Muscle of back (tissue), 11 donors: Measurements from ENCODE around the gene PRDM11. TPM values are rescaled to one million over a fixed set of nuclear protein-coding genes. Genes with fewer than 3 reads are reported as not detected.
A peak's percentile ranks its signal among the peaks of the same experiment; 100 is the strongest.

Experiments used
- DNase-seq, 3 donors: peaks; one replicate each; pipeline versions ENCODE4 v3.0.0 to v3.0.0-alpha.2; 2013
- polyA plus RNA-seq, 10 donors: library from polyadenylated mRNA; unstranded; fragments of 120-200 nt; gene quantifications; one replicate each; pipeline ENCODE4 v1.2.1, GENCODE V29; 2013; ENCODE audit not compliant: insufficient read length in 10 of 10

Gene PRDM11
- polyA plus RNA-seq, 10 donors: 17.4 to 23.8 (median 22.4) TPM

DNA sequence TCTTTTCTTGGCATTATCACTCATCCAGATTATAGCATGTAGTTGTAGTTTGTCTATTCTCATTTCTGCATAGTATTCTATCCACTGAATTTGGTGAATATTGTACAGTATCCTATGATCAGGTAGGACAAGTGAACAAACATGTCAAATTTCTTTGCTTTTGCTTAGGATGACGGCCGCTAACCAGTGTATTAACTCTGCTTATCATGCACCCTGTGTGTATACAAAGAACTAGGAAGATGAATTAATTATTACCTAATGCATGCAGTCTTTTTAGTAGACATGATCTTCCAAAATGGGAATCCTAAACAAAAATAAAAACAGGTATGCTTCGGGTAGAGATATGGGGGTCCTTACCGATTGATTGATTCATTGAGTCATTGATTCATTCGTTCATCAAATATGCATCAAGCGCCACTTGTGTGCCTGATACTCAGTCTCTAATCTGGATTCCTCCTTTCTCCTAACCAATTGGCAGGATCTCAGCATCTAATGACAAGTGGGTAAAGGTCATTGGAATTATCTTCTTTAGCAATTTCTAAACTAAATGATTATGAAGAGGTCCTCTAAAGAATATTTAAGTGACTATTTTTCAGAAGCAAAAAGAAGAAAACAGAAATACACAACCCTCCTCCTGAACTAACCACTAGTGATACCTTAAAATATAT is 27.9 kb downstream of the PRDM11 start:
- no peak for DNase-seq

DNA sequence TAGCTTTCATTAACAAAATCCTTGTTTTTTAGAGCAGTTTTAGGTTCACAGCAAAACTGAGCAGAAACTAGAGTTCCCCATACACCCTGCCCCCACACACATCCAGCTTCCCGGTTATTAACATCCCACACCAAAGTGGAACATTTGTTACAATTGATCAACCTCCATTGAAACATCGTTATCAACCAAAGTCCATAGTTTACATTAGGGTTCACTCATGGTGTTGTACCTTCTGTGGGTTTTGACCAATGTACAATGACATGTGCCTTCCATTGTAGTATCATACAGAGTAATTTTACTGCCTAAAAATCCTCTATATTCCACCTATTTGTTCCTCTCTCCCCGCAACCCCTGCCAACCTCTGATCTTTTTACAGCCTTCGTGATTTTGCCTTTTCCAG is 28.5 kb downstream of the PRDM11 start:
- no peak for DNase-seq

DNA sequence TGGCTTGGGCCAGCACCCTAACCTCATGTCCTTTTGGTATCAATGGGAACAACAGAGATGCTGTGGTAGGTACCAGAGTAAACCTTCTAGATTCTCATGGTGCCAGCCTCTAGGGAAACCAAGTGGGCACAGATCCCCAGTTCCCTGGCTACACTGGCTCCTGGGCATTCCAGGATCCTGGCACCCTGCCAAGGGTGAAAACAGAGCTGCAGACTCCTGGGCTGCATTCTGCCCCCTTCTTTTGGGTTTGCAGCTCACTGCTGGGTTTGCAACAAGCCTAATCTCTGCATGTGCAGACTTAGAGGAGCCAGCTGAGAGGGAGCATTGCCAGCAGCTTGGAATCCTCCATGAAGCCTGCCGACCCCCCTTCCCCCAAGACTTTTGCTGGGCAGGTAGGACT is 30.6 kb downstream of the PRDM11 start:
- no peak for DNase-seq

DNA sequence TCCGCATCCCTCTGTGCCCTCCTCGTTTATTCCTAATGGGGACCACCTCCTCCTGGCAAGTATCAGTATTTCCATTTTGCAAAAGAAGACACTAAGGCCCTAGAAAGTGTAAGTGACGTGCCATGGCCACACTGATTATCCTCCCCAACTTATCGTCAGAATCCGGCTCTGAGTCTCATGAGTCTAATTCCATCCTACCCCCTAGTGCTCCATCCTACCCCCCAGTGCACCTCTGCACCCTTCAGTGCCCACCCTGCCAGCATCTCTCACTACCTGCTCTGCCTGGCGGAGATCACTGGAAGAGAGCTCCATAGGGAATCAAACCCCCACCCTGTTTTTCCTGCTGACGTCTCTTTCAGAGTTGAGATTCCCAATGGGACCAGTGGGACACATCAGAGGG is 31.8 kb downstream of the PRDM11 start:
- DNase-seq: no peak

DNA sequence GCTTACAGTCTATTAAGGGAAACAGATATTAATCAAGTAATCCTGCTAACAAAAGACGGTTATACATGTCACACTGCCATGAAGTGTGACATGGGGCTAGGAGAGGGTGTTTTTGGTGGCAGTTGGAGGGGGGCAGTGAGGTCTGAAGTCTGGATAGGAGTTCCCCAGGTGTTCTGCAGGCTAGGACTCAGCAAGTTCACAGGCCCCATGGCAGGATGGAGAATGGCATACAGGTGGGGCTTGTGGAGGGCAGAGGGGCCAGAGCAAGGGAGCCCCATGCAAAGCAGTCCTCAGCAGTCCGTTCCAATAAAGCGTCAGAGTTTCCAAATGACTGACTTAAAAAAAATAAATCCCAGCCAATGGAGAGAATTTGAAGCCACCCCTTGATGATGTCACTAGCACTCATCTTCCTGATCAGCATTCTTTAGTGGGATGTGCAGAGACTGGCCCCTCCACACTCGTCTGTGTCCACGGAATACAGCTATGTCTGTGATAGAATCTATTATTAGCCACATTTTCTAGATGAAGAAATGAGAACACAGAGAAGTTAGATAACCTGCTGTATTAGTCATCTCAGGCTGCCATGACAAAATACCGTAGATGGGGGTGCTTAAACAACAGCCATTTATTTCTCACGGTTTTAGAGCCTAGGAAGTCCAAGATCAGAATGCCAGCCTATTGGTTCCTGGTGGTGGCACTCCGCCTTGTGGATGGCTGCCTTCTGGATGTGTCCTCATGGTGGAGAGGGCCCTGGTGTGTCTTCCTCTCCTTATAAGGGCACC is 32.6 kb downstream of the PRDM11 start:
- DNase-seq: peak in 1 of 3 donors; percentile 29

DNA sequence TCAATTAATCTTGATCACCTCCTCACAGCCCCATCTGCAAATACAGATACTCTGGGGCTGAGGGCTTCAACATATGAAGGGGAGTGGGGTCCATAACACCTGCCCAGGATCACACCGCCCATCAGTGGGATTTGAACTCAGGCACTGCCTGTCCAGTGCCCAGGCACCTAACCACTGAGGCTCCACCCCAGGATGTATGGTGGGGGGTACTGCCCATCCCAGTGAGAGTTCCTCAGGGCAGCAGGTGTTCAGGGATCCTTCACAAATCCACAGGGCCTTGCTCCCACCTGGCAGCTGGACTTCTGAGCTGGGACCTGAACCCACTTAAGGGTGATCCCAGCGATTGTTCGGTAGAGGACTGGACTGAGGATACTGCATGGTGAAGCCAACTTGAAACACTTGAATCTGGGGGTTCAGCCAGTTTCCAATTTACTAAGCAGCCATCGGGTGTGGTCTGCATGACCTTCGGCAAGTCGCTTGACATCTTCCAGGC is 33.3 kb downstream of the PRDM11 start:
- no peak for DNase-seq

DNA sequence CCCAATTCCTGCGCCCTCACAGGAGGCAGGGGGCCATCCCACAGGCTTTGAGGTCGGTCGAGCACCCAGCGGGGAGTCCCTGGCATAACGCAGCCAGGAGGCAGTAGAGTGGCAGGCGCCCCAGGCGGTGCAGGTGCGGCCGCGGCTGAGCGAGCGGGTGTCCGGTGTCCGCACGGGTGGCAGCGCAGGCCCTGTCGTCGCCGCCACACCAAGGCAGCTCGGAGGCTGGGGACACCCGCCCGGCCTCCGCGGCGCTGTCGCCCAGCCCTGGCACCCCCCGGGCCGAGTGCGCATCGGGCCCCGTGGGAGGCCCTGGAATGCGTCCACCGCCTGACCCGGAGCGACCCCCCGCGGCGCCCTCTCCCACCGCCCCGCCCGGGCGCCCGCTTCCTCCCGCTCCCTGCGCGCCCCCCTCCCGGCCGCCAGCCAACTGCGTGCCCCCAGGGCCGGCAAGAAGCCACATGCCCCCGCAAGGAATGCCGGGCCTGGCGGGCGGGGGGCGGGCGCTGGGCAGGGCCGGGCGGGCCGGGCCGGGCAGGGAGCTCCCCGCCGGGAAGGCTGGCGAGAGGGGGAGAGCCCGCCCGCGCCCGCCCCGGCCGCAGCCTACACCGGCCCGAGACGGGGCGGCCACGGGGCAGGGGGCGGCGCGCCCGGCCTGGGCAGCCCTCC is 33.9 kb downstream of the PRDM11 start:
- DNase-seq: peak in 2 of 3 donors; percentile 47 to 68

DNA sequence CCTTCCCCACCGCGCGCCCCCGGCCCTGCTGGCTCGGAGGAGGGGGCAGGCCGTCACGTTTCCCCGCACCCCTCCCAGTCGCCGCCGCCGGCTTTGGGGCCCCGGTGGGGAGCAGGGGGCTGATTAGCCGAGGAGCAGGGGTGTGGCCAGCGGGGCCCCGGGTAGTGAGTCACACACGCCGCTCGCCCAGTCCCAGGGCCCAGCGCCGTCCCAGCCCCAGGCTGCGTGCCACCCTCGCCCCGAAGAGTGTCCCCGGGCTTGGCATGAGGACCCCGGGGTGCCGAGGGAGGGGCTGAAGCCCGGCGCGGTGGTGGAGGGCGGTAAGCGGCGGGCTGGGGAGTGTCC is 34.4 kb downstream of the PRDM11 start:
- DNase-seq: peak; percentile 42 to 86 (median 56)

DNA sequence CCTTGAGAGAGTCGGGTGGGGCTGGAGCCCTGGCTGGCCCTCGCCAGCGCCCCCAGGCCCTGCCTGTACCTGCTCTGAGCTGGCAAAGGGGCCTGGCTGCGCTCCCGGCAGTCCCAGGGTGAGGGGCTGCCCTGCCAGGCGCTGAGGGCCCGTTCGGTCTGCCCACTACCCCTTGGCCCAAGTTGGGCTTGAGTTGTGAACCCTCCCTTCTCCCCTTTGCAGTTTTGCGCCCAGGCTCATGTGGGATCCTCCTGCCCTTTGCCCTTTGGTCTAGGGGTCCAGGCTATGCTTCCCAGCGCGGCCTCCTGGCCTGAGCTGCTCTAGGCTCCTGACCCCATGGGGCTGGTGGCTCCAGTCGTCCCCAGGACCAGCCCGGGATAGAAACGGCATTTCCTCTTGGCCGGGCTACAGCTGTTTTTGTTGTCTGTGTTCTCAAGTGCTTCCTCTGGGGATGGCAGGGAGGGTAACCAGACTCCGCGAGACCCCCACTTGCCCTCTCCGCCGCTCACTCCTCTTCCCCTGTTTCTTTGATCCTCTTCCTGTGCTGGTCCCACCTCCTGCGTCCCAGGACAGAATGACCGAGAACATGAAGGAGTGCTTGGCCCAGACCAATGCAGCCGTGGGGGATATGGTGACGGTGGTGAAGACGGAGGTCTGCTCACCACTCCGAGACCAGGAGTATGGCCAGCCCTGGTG is 34.9 kb downstream of the PRDM11 start:
- peak in 1 of 3 donors; percentile 64 for DNase-seq

DNA sequence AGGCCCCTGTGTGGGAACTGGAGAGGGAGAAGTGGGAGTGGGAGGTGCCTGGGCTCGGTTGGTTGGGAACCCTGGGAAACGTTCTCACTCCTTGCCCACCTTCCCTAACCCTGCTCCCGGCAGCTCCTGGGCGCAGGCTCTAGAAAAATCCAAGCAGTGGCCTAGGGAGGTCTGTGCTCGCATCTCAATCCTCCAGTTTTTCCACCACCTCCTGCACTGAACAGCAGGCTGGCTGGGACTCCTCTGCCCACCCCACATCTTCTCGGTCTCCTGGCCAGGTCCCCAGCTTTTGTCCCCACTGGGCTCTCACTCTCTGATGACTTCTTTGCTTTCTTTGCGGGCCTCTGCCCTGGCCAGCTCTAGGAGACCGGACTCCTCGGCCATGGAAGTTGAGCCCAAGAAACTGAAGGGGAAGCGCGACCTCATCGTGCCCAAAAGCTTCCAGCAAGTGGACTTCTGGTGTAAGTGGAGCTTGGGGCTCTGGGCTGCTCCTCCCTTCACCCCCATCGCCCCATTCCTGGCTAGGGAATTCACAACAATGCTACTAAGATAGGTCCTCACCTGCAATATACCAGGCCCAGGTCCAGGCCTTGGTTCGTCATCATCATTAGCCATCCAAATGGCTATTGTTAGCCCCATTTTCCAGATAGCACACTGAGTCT is 35.6 kb downstream of the PRDM11 start:
- DNase-seq: no peak

DNA sequence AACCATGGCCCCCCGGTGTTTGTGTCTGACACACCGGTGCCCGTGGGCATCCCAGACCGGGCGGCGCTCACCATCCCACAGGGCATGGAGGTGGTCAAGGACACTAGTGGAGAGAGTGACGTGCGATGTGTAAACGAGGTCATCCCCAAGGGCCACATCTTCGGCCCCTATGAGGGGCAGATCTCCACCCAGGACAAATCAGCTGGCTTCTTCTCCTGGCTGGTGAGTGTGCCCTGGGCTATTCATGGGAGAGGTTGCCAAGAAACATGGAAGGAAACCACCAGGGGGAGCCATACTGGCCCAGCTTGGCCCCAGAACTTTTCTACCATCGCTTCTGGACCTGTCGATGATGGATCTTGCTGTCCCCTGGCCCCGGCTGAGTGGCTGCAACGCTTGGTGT is 36.5 kb downstream of the PRDM11 start:
- no peak for DNase-seq

DNA sequence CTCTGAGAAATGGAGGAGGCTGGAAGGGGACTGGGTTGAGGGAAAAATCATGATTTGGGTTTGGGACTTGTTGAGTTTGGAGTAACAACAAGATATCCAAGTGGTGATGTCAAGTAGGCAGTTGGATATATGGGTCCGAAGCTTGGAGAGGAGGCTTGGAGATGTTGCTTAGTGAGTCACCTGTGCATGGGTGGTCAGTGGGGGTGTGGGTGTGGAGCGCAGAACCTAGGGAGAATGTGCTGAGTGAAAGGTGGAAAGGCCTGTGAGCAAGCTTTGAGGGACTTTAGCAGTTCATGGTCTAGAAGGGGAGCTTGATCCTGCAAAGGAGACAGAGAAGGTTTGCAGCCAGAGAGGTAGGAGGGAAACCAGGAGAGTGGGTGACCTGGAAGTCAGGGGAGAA is 38.2 kb downstream of the PRDM11 start:
- no peak for DNase-seq

DNA sequence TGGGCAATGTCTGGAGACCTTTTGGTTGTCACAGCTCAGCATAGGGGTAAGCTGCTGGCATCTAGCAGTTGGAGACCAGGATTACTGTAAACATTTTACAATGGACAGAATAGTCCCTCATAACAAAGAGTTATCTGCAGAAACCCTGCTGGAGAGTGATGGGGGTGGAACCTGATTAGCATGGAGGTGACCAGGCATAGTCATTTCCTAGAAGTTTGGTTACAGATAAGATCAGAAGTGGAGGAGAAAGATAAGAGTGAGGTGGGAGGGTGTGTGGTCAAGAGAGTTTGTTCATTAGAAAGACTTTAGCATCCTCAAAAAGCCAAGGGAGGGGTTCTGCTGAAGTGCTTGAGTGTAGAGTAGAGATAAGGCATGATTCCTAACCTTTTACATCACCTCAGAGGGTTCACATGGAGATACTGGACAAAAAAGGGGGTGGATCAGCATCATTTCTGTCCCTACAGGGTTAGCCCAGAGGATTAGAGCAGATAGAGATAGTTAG is 38.8 kb downstream of the PRDM11 start:
- no peak for DNase-seq

DNA sequence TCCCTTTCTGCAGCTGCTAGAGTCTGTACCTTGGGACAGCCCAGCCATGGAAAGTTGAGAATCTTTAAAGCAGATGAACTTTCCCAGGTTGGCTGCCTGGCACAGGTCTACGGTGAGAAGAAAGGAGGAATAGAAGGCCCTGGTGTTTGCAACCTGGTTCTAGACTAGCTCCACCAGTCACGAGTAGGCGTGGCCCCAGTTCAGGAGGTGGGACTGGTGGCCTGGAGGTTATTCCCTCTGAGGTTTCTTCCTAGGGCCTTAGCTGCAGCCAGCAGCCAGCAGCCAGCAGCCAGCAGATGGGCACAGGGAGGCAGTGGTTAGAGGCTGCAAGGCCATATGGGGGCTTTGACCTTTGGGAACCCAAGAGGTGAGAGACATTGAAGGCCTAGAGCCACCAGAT is 40.9 kb downstream of the PRDM11 start:
- DNase-seq: no peak

DNA sequence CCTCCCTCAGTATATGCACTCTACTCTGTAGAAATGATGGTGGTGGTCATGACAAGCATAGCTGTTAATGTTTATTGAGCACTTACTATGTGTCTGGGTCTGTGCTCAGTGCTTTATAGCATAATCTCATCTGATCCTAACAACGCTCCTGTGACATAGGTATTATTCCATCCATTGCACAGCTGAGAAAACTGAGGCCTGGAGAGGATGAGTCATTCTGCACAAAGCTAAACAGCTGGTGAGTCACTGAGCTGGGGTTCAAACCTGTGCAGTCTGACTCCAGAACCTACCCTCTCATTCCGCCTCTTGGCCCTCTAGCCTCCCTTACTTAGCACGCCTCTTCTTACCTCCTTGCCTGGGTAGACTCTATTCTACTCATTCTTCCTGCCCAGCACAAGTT is 41.7 kb downstream of the PRDM11 start:
- DNase-seq: no peak

DNA sequence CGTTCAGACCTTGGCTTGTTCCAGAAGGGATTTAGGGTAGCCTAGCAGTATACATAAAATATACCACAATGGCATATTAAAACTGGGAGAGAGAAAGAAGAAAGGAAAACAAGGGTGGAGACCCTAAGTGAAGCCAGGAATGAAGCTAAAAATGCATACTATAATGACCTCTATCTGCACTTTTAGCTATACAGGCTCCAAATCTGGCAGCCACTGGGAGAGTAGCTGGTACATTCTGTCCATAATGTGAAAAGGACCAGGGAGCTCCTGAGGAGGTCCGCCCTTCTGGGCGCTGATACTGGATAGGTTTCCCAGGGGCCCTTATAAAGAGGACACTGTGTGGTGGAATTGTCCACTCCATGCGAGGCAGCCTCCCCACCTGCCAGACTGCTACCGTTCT is 42.8 kb downstream of the PRDM11 start:
- no peak for DNase-seq

DNA sequence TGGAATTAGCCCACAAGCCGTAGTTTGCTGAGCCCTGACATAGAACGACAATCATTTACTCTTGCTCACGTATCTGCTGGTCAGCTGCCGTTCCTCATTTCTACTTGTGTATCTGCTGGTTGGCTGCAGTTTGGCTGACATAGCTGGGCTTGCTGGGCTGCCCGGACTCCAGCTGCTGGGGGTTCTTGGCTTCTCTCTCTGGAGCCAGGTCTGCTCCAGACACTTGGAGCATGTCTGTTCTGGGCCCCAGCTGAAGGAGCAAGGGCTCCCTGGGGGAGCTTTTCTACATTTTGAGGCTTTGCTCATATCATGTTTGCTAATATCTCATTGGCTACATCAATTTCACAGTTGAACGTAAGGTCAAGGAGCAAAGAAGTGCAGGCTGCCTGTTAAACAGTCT is 47.3 kb downstream of the PRDM11 start:
- peak; percentile 34 to 77 (median 47) for DNase-seq

DNA sequence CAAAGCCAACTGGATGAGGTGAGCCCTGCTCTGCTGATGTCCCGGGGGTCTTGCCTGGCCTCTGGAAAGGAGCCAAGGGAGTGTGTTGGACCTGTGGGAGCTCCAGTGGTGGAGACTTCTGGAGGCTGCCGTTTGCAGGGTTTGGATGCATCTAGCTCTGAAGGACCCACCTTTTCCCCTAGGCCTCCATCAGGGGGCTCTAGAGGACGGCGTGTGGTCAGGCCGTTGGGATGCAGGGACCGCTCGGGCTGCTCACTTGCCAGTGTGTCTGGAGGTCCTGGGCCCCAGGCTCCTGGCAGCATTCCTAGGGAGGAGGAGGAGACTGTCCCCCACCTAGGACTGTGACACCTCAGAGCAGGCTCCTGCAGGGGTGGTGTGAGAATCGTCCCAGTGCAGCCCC is 58.3 kb downstream of the PRDM11 start:
- no peak for DNase-seq

DNA sequence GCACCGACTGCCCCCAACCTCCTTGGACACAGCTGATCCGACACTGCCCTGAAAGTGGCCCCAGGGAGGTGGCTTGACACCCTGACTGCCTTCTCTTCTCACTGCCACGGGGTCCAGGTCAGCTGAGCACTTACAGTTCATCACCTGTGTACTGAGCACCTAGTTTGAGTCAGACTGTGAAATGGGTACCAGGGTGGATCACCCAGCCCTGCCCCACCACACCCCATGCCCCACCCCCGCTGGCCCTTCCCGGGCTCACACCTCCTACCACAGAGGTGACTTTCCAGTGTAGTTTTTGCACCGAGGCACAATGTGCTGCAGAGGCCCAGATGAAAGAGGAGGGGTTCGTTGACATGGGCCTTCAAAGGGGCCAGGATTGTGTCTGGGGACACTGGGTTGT is 59.5 kb downstream of the PRDM11 start:
- no peak for DNase-seq

DNA sequence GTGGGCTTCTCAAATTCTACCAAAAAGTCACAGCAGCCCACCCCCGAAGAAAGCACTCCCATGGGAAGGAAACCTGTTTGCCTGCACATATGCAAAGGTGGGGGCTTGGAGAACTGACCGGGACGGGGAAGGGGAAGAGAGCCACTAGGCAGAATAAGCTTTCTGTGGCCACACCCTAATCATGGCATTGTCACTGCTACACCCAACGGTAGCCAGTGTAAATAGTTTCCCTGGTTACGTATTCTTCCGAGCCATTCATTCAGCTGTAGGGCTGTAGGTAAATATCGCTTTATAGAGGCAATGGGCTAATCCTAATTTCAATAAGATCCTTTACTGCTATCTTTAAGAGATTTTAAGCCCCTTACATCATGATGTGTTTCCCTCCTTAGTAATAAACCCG is 61.7 kb downstream of the PRDM11 start:
- no peak for DNase-seq
